Measurements from ENCODE around the gene STAMBPL1. TPM values are rescaled to one million over a fixed set of nuclear protein-coding genes. Genes with fewer than 3 reads are reported as not detected.

Gene STAMBPL1
- 25.2 TPM for total RNA-seq (2021; ENCODE audit: unreplicated experiment)
- 18.3 TPM for polyA plus RNA-seq (2012; ENCODE audit: insufficient read length)
- Bru-seq, nascent RNA: percentile 83 among the genes with signal in this experiment
- BruChase-seq, experiment 1, labeled RNA remaining after a 2-hour chase: percentile 77 among the genes with signal in this experiment
- BruChase-seq, experiment 2, labeled RNA remaining after a 6-hour chase: percentile 68 among the genes with signal in this experiment
- long read RNA-seq, transcript STAMBPL1-203 (11 exons, 2,532 nt): major isoform, 25 of 39 reads
- long read RNA-seq, partial matches to known transcripts: 2 of 39 reads
- long read RNA-seq, other reads (novel, unspliced or antisense): 12 of 39 reads

- Histone ChIP-seq H3K4me1 (ENCODE audit: control insufficient read depth, insufficient read depth, low read length) (peaks cover 38% of the 10 kb centered on the region), H3K4me3 (ENCODE audit: low read depth in 2 of 2, low read length in 2 of 2) (peak within 1 kb of the TSS; percentile 67 to 72), H3K9me3 (ENCODE audit: control insufficient read depth, insufficient read depth, low read depth, low read length) (peaks cover 4% of the 10 kb centered on the region; the same call in 1 of the 2 replicates), H3K27ac (ENCODE audit: low read length) (peak within 1 kb of the TSS; percentile 100), H3K36me3 (ENCODE audit: control insufficient read depth, insufficient read depth, low read length) (no peaks in the 10 kb centered on the region), H3K27me3 (ENCODE audit: control insufficient read depth, insufficient read depth, low read length) (no peaks in the 10 kb centered on the region)
- ATAC-seq (peak; percentile 79), DNase-seq (ENCODE audit: low read depth, low spot score) (peak; percentile 25)
- TF ChIP-seq, protein P1, sequence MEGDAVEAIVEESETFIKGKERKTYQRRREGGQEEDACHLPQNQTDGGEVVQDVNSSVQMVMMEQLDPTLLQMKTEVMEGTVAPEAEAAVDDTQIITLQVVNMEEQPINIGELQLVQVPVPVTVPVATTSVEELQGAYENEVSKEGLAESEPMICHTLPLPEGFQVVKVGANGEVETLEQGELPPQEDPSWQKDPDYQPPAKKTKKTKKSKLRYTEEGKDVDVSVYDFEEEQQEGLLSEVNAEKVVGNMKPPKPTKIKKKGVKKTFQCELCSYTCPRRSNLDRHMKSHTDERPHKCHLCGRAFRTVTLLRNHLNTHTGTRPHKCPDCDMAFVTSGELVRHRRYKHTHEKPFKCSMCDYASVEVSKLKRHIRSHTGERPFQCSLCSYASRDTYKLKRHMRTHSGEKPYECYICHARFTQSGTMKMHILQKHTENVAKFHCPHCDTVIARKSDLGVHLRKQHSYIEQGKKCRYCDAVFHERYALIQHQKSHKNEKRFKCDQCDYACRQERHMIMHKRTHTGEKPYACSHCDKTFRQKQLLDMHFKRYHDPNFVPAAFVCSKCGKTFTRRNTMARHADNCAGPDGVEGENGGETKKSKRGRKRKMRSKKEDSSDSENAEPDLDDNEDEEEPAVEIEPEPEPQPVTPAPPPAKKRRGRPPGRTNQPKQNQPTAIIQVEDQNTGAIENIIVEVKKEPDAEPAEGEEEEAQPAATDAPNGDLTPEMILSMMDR (IDR thresholded peaks at IDR 0.05): no peak
- TF ChIP-seq SIN3A (IDR thresholded peaks at IDR 0.05; ENCODE audit: borderline replicate concordance, insufficient read depth, low read depth, low read length): no peak
- TF ChIP-seq POLR2AphosphoS5 (IDR thresholded peaks at IDR 0.05; ENCODE audit: low read depth, low read length): no peak; the same call in 1 of the 2 replicates
- TF ChIP-seq TCF7L2 (IDR thresholded peaks at IDR 0.05; ENCODE audit: low read depth, low read length): no peak
- no peak for TF ChIP-seq REST (IDR thresholded peaks at IDR 0.05; ENCODE audit: insufficient read depth in 1 of 2, low read depth in 2 of 2, low read length in 1 of 2)
- in situ Hi-C loops (cut with HindIII; ENCODE audit: low pct_unique_long_range_greater_than_20kb, low sequenced_read_pairs): no loop called here
- ChIA-PET POLR2A (interaction anchor here (0.5 to 0.8 kb wide), 2 partner anchors 13 to 370 kb away, joined by 3 to 5 read pairs; no protein-coding TSS in a partner anchor), CTCF (interaction anchor here (0.7 kb wide), 2 partner anchors 21 to 53 kb away, joined by 3 read pairs; no protein-coding TSS in a partner anchor)
- no TSS peak for BruUV-seq (replicated peaks)
- intact Hi-C loops (cut with micrococcal nuclease; ENCODE audit: unreplicated experiment): no loop called here
Measured at GRCh38 chr10:88879534-88880281, at the start of gene STAMBPL1. Gene STAMBPL1 (plus strand): TSS chr10:88880245. CDS start chr10:88901709, 21,464 bp downstream.

GRCh38 chr10:88830643-88831268 is 49.3 kb upstream of the STAMBPL1 start:
- no peak overlapping the region for H3K27ac ChIP-seq (ENCODE audit: low read length)
- in situ Hi-C loops (cut with HindIII; ENCODE audit: low pct_unique_long_range_greater_than_20kb, low sequenced_read_pairs) (no loop called here), intact Hi-C loops (cut with micrococcal nuclease; ENCODE audit: unreplicated experiment) (loop anchor here (10.0 kb wide), 1 partner anchor 384 kb away; no protein-coding TSS in a partner anchor)
- no peak for TF ChIP-seq POLR2AphosphoS5 (IDR thresholded peaks at IDR 0.05; ENCODE audit: low read depth, low read length)
- no peak for TF ChIP-seq SIN3A (IDR thresholded peaks at IDR 0.05; ENCODE audit: borderline replicate concordance, insufficient read depth, low read depth, low read length)
- TF ChIP-seq TCF7L2 (IDR thresholded peaks at IDR 0.05; ENCODE audit: low read depth, low read length): no peak
- TF ChIP-seq, protein P1 (IDR thresholded peaks at IDR 0.05): no peak
- TF ChIP-seq REST (IDR thresholded peaks at IDR 0.05; ENCODE audit: insufficient read depth in 1 of 2, low read depth in 2 of 2, low read length in 1 of 2): no peak
- CTCF ChIA-PET: no interaction called here
- BruUV-seq (replicated peaks): no TSS peak
- POLR2A ChIA-PET: no interaction called here
- H3K27me3 ChIP-seq (ENCODE audit: control insufficient read depth, insufficient read depth, low read length): 0 out of 2 replicates have a peak, but pooled peaks cover 2% of the 10 kb centered on the region
- no peaks in the 10 kb centered on the region for H3K9me3 ChIP-seq (ENCODE audit: control insufficient read depth, insufficient read depth, low read depth, low read length)
- DNase-seq (ENCODE audit: low read depth, low spot score) (no peak), ATAC-seq (no peak)
- H3K4me1 ChIP-seq (ENCODE audit: control insufficient read depth, insufficient read depth, low read length): no peaks in the 10 kb centered on the region; the same call in 1 of the 2 replicates
- no peaks in the 10 kb centered on the region for H3K36me3 ChIP-seq (ENCODE audit: control insufficient read depth, insufficient read depth, low read length)
- no peak overlapping the region for H3K4me3 ChIP-seq (ENCODE audit: low read depth in 2 of 2, low read length in 2 of 2)
